HG02642 (cell line): Measurements from ENCODE around the gene FBXO40.

Experiments used
- ATAC-seq: cut with Tn5 transposase; IDR thresholded peaks from one replicate; pipeline ENCODE4 v1.9.1; 2021; ENCODE audit warnings: mild to moderate bottlenecking; ENCODE audit not compliant: unreplicated experiment, poor library complexity

Gene FBXO40

GRCh38 chr3:121661376-121661775 is 68.2 kb downstream of the FBXO40 start:
- no peak for ATAC-seq

- no peak for ATAC-seq
These were observed 69.6 kb downstream of the FBXO40 start for GRCh38 chr3:121662742-121663141.

- no peak for ATAC-seq
These were observed 70.1 kb downstream of the FBXO40 start for GRCh38 chr3:121663171-121663847.

DNA sequence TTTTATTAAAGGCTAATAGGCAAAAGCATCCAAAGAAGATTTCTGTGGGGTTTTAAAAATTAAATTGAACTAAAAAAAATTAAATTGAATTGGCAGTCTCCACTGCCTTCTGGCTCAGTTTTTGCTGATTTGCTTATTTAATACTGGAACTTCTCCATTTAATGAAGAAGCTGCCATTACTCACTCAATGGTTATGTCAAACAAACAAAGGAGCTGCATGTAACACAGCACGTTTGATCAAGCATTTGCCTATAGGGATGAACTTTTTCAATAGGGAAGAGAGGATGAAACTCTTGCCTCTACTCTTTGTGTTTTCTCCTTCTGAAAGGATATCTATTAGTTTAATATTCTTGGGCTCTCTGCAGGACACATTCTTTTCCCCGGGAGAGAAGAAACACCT is 72.3 kb downstream of the FBXO40 start:
- ATAC-seq: no peak

- no peak for ATAC-seq
These were observed 74.2 kb downstream of the FBXO40 start for GRCh38 chr3:121667333-121667732.

DNA sequence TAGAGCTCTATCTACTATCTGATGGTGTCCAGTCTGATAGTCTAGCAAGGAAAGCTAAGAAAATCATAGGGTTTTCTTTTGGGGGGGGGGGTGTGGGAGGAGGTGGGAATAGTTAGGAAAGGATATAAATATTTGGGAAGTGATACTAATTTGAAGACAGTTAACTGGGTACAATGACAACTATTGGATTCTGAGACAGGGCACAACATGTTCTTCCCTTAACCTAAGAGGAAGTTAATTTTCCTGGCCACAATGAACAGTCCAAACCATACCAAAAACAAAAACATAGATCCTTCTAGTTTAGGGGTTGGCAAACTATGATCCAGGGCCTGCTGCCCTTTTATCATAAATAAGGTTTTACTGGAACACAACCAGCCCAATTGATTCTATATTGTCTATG is 77.5 kb downstream of the FBXO40 start:
- ATAC-seq: no peak

- ATAC-seq: no peak
These were observed 84.0 kb downstream of the FBXO40 start for GRCh38 chr3:121677141-121677540.
